ENCODE measurements around the gene TNFRSF1B.

TNFRSF1B gene

DNA sequence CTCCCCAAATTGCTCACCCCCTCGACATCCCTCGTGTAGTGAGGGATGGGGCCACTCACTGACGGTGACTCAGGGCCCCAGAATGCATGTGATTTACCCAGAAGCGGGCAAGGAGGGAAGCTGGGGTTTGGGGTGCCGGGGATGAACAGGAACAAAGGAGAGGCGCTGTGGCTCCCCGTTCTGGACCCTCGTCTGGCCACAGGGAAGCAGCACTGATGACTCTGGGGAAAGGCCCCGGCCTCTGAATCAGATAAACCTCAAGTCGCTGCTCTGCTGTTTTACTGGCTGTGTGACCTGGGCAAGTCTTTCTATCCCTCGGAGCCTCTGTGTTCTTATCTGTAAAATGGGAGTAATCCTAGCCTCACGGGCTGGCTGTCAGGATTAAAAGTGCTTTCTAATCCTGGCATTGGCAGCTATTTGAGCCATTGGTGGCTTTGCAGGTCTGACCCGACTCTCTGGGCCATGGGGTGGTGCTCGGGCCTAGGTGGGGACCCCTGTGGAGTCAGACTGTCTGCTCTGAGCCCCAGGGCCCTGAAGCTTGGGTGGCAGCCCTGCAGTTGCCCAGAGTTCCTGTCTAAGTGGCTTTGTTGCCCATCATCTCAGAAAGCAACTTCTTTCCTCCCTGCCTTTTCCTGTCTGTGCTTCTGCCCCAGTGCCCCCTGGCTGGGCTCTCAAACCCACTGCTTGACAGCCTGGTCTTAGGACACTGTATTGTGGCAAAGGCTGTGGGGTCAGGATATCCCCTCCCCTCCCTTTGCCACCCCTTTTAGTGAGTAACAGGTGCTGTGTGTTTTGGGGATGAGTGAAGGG lies 5.5 kb downstream of the TNFRSF1B start:
- no peak overlapping the region for H3K4me3 ChIP-seq (ENCODE audit: low read depth, low read length)
- TF ChIP-seq, protein P1, sequence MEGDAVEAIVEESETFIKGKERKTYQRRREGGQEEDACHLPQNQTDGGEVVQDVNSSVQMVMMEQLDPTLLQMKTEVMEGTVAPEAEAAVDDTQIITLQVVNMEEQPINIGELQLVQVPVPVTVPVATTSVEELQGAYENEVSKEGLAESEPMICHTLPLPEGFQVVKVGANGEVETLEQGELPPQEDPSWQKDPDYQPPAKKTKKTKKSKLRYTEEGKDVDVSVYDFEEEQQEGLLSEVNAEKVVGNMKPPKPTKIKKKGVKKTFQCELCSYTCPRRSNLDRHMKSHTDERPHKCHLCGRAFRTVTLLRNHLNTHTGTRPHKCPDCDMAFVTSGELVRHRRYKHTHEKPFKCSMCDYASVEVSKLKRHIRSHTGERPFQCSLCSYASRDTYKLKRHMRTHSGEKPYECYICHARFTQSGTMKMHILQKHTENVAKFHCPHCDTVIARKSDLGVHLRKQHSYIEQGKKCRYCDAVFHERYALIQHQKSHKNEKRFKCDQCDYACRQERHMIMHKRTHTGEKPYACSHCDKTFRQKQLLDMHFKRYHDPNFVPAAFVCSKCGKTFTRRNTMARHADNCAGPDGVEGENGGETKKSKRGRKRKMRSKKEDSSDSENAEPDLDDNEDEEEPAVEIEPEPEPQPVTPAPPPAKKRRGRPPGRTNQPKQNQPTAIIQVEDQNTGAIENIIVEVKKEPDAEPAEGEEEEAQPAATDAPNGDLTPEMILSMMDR (IDR thresholded peaks at IDR 0.05; ENCODE audit: insufficient read depth, low read depth, low read length, missing control alignments): no peak
- no peak for DNase-seq (ENCODE audit: low read depth)

GRCh38 chr1:12173041-12173509 lies 6.3 kb downstream of the TNFRSF1B start:
- TF ChIP-seq, protein P1 (IDR thresholded peaks at IDR 0.05; ENCODE audit: insufficient read depth, low read depth, low read length, missing control alignments): no peak
- no peak for DNase-seq (ENCODE audit: low read depth)

GRCh38 chr1:12173631-12174121 lies 6.9 kb downstream of the TNFRSF1B start:
- no peak overlapping the region for H3K4me3 ChIP-seq (ENCODE audit: low read depth, low read length)
- TF ChIP-seq, protein P1 (IDR thresholded peaks at IDR 0.05; ENCODE audit: insufficient read depth, low read depth, low read length, missing control alignments): no peak
- peak; percentile 43 for DNase-seq (ENCODE audit: low read depth)

More at GRCh38 chr1:12173041-12173509, 6.3 kb downstream of the TNFRSF1B start:
- H3K4me3 ChIP-seq (ENCODE audit: low read depth, low read length): no peak overlapping the region

DNA sequence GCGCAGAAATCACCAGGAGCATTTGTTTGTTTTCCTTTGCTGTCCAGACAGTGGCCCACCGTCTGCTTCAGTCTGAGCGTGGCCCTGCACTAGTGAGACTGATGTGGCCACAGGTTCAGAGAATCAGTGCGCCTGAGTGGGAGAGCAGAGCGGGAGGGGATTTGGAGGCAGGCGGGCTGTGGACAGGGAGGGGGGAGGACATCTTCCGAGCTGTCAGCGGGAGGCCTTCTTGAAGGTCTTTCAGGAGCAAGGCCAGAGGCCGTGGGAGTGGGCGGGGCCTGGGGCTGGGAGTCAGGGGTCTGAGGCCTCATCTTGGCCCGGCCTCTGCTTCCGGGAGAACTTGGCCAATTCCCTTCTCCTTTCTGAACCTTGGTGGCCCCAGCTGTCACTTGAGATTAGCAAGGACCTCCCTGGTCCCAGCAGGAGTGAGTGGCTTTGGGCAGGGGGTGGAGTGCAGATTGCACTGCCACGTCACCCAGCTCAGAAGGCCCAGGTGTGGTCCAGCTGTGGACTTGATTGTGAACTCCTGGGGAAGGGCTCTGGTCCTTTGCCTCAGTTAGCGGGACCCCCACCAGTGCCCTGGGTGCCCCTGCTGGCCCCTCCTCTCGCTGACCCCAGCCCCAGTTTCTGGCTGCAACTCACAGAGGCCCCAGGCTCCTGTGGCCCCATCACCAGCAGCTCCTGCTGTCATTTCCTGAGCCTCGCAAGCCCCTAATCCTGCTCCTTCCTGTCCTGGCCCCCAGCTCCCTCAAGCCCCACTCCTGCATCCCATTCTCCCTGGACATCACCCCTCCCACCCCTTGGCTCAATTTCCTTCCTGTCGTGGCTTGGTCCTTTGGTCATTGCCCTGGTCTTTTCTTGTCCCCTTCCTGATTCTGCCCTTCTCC lies 8.4 kb downstream of the TNFRSF1B start:
- DNase-seq (ENCODE audit: low read depth): no peak
- no peak overlapping the region for H3K4me3 ChIP-seq (ENCODE audit: low read depth, low read length)

GRCh38 chr1:12176298-12177118 lies 9.7 kb downstream of the TNFRSF1B start:
- no peak for DNase-seq (ENCODE audit: low read depth)
- TF ChIP-seq, protein P1 (IDR thresholded peaks at IDR 0.05; ENCODE audit: insufficient read depth, low read depth, low read length, missing control alignments): no peak
- no peak overlapping the region for H3K4me3 ChIP-seq (ENCODE audit: low read depth, low read length)

More for the DNA sequence above, 8.4 kb downstream of the TNFRSF1B start:
- TF ChIP-seq, protein P1 (IDR thresholded peaks at IDR 0.05; ENCODE audit: insufficient read depth, low read depth, low read length, missing control alignments): no peak
